T-helper 1 cell treated with Interleukin-12 subunit alpha and Interleukin-12 subunit beta and Interleukin-4 antibody, amounts not matched to agents 30 ng/mL and 1 ng/mL, for 36 hours (primary cell): ENCODE data around the gene SMIM45.

Source experiments
- intact Hi-C: fragments of 100-400 bp; cut with micrococcal nuclease; formaldehyde crosslinking; loops from one replicate; pipeline ENCODE4 v1.15.1; 2024

Gene SMIM45

DNA sequence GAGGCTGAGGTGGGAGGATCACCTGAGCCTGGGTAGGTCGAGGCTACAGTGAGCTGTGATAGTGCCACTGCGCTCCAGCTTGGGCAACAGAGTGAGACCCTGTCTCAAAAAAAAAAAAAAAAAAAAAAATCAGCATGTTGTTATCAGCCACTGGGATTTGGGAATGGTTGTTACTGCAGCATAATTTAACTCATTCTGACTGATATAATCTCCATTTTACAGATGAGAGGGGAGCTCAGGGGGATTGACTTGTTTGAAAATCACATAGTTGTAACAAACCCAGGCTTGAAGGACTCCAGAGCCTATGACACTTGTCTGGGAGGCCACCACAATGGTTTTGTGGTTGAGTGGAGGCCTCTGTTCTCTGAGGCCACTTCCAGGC lies 14.3 kb downstream of the SMIM45 start:
- intact Hi-C loops = loop anchor here (1.0 kb wide), 8 partner anchors 104 to 507 kb away; partner anchors contain the start of genes NAGA, NDUFA6 and SMDT1

DNA sequence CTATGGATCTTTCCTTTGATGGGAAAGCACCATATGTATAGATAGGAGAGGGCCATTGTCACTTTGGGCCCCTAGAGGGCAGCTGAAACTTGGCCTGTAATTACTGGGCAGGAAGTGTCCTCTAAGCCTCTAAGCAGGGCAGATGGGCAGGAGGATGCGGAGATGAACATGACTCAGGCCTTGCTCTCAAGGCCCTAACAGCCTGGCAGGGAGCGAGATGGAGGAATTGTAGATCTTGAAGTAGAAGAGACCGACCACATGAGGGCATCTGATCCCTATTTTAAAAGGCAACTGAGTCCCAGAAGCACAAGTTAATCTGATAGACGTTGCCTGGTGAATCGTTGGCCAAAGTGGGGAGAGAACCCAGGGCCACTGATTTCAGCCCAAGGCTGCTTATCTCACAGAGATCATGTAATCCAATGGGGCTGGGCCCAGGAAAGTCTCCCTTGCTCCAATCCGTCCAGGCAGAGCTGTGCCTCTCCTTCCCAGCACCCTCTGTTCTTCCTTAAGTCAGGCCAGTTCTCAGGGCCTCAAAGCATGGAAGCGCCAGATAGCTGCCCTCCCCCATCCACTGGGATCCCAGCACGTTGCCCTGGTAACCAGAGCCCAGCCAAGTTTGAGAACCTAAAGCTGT lies 14.8 kb downstream of the SMIM45 start:
- intact Hi-C loops = loop anchor here (1.0 kb wide), 8 partner anchors 104 to 507 kb away; partner anchors contain the start of genes NAGA, NDUFA6 and SMDT1

GRCh38 chr22:41968601-41969000 lies 16.7 kb downstream of the SMIM45 start:
- intact Hi-C loops = no loop called here

GRCh38 chr22:41969110-41969646 lies 17.2 kb downstream of the SMIM45 start, which contains the start of gene SEPTIN3:
Gene SEPTIN3, plus strand, starts transcription at chr22:41969443. Its CDS starts 2,050 bp downstream, at chr22:41971493.
- intact Hi-C loops = no loop called here

DNA sequence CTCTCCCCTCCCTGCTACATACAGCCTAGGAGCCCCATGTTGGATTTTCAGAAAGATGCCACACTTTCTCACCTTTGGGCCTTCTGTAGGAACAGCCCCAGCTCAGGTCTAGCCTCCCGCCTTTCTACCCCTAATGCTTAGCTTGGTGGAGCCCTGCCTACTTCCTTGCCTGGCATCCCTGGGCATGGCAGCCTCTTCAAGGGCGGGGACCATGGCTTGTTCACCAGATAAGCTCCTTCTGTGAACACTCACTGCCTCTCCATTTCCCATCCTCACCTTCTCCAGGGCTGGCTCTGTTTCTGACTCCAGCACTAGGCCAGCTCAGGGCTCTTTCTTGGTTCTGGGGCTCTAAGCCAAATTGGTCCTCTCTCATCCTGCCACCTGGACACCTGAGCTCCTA lies 18.7 kb downstream of the SMIM45 start:
- intact Hi-C loops = no loop called here

- intact Hi-C loops = no loop called here
Observed at GRCh38 chr22:41971431-41971830, 19.5 kb downstream of the SMIM45 start.

GRCh38 chr22:41974691-41975290 lies 22.8 kb downstream of the SMIM45 start:
- intact Hi-C loops = no loop called here

GRCh38 chr22:41975299-41976069 lies 23.5 kb downstream of the SMIM45 start:
- intact Hi-C loops = no loop called here

- intact Hi-C loops = no loop called here
Observed at GRCh38 chr22:41976070-41976901, 24.3 kb downstream of the SMIM45 start.

- intact Hi-C loops = no loop called here
Observed at GRCh38 chr22:41976961-41977566, 25.1 kb downstream of the SMIM45 start.

DNA sequence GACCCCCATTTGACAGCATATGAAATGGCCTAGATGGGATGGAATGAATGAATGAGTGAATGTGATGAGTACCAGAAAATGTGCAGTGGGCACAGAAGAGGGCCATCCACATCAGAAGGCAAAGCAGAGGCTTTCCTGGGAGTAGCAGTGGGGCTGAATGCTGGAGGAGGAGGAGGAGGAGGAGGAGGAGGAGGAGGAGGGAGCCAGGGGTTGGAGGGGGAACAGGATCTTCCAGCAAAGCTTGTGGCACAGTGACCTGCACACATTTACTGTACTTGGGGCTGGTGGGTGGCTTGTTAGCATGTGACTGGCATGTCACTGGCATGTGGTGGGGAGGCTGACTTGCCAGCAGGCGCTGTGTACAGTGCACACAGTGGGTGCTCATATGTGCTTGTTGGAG lies 26.8 kb downstream of the SMIM45 start:
- intact Hi-C loops = no loop called here

DNA sequence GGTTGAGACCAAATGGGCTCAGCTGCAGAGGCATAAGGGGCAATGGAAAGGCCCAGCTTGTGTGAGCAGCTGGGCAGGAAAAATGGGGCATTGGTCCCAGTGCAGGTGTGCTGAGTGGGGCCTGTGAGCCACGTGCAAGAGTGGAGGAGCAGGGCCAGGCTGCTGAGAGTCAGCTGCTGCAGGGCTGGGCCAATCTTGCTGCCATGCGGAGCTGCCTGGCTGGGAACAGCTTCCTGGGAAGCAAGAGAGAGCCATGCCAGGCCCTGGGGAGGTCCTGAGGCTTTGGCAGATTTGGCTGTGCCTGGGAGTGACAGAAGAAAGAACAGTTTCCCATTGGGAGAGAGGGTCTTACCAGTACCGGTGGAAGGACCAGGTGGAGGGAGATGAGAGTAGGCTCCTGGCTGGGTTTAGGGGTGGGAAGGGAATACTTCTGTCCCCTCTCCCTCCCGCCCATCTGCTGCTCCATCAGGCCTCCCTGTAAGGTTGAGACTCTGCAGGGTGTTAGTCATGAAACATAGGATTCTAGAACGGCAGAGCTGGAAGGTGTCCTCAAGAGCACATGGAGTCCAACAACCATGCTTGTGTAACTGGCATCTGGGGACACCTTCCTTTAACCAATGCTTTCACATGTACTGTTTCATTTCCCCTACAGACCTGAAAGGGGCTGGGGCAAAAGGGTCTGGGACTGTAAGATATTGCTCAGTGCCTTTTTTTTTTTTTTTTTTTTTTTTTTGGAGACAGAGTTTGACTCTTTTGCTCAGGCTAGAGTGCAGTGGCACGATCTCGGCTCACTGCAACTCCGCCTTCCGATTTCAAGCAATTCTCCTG lies 27.7 kb downstream of the SMIM45 start:
- intact Hi-C loops = no loop called here

GRCh38 chr22:41982865-41983264 lies 30.9 kb downstream of the SMIM45 start:
- intact Hi-C loops = no loop called here

DNA sequence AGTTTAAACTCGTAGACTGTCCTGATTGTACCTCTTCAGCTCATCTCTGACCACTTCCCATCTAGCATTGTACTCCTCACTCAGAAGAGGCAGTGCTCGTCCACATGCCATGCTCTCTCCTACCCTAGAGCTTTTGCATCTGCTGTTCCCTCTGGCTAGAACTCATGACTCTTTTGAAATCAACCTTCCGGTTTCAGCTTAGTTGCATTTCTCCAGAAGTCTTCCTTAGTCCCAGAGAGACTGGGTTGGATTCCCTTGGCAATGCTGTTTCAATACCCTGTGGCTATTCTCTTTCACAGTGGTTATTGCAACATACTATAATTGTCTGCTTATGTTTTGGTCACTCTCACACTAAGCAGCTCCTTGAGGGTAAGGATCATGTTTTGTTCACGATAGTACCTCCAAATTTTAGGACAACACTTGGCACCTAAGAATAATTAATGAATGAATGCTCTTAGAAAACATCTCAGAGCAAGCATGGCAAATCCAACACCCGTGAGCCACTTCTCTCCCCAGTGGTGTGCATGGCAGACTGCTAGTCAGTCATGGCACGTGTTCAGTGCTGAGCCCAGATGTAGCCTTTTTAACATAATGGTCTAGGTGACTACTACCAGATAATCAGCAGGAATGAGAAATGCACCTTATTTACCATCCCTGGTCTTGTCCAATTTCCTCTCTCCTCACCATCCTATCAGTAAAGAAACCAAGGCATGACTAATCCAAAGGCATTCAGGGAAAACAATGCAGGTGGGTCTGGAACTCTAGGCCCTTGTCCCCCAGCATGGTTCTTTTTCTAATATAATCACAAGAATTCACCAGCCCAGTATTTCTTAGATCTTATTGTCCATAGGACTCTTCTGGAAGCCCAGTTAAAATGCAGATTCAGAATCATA lies 31.8 kb downstream of the SMIM45 start:
- intact Hi-C loops = no loop called here

DNA sequence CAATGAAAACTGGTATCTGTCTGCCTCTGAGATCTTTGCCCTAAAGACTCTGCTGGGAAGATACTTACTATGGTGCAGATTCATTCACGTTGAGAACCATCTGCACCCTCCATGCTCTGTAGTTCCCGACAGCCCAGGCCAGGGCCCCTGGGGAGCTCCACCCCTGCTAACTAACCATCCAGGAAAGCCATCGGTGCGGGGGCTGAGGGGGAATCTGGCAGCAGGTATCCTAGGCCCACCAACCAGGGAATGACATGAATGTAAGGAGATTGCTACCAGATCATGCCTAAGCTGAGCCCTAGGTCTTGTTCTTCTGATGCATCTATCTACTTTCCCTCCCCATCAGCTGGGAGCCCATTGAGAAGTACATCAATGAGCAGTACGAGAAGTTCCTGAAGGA lies 35.3 kb downstream of the SMIM45 start:
- intact Hi-C loops = no loop called here

DNA sequence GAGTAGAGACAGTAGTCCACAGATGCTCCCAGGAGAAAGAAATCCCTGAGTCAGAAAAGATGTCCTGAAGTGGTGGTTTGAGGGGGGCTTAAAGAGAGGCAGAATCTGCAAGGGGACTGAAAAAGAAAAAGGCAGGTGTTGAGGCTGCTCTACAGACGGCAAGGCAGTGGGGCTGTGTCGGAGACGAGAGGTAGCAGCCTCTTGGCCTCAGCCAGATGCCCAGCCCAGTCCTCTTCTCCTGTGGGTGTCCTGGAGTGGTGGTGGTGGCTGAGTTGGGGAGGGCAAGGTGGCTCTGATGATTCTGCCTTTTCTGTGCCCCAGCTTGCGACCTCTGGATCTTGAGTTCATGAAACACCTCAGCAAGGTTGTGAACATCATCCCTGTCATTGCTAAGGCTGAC lies 37.3 kb downstream of the SMIM45 start:
- intact Hi-C loops = no loop called here

DNA sequence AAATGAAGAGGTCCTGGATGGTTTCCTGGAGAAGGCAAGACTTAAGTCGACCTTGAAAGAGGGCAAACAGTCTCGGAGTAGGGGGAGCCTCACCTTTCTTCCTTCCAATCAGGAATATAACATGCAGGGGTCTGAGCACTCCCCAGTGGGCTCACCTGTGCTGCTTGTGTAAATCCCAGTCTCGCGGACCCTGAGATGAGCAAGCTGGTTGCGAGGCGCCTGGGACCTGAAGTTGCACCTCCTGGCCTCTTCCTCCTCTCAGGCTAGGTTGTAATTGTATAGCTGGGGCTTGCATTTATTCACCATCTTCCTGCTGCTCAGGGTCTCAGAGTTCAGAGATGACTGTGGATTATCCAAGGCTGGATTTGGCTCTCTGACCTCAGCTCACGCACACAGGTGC lies 39.2 kb downstream of the SMIM45 start:
- intact Hi-C loops = no loop called here

- intact Hi-C loops = no loop called here
Observed at GRCh38 chr22:41992496-41992895, 40.5 kb downstream of the SMIM45 start.

DNA sequence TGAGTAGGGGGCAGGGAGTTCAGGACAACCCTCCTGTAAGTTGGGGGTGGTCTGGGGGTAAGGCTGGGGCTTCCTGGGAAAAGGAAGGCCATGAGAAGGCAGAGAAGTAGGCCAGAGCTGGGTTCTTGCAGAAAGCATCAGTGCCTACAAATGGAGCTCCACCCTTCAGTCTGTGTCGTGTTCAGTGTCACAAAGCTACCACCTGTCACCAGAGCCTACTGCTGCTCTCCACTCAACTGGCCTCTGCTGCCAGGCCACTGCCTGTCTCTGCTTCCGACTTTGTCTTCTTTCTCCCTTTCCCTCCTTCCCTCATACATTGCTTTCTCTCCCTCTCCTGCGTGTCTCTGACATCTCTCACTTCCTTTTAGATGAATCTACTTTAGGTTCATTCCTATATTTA lies 43.3 kb downstream of the SMIM45 start:
- intact Hi-C loops = loop anchor here (5.0 kb wide), 2 partner anchors 708 to 1192 kb away; partner anchors contain the start of genes RANGAP1 and TTLL12
